Heart right ventricle (tissue), 16 donors: ENCODE data around the gene SYT4. TPM values are rescaled to one million over a fixed set of nuclear protein-coding genes. Genes with fewer than 3 reads are reported as not detected.
A peak's percentile ranks its signal among the peaks of the same experiment; 100 is the strongest.

Experiments used
- ATAC-seq, 8 donors: fragments of 200-7000 bp; cut with Tn5 transposase; one replicate each; pipeline ENCODE4 v1.9.1; 2020; ENCODE audit warnings: mild to moderate bottlenecking in 8 of 8, moderate library complexity in 8 of 8, moderate number of reproducible peaks in 1 of 8
- DNase-seq, 2 donors: peaks; one replicate each; pipeline ENCODE4 v3.0.0-alpha.2; 2020
- H3K27ac ChIP-seq, 10 donors: fragments of 200-600 bp; sonication (generic) in 2 of 10; one replicate each; pipeline versions ENCODE4 v1.5.0 to v1.8.0; 2020 to 2022; ENCODE audit warnings: mild to moderate bottlenecking in 3 of 10
- H3K27me3 ChIP-seq, 7 donors: fragments of 200-600 bp; one replicate each; pipeline ENCODE4 v1.8.0; 2021 to 2022; ENCODE audit warnings: mild to moderate bottlenecking in 2 of 7
- H3K36me3 ChIP-seq, 9 donors: fragments of 200-600 bp; sonication (generic) in 1 of 9; one replicate each; pipeline versions ENCODE4 v1.5.0 to v1.8.0; 2020 to 2022; ENCODE audit warnings: mild to moderate bottlenecking in 2 of 9
- H3K4me1 ChIP-seq, 9 donors: fragments of 200-600 bp; sonication (generic) in 1 of 9; one replicate each; pipeline versions ENCODE4 v1.5.0 to v1.8.0; 2020 to 2022; ENCODE audit warnings: mild to moderate bottlenecking in 4 of 9
- H3K4me3 ChIP-seq, 10 donors: fragments of 200-600 bp; sonication (generic) in 2 of 10; one replicate each; pipeline versions ENCODE4 v1.5.0 to v1.8.0; 2020 to 2022; ENCODE audit warnings: mild to moderate bottlenecking in 7 of 10, moderate library complexity in 2 of 10
- H3K9me3 ChIP-seq, 11 donors: fragments of 200-600 bp in 10 of 11; sonication (generic) in 2 of 11; one replicate each; pipeline versions ENCODE4 v1.5.0 to v1.8.0; 2013 to 2022; ENCODE audit warnings: mild to moderate bottlenecking in 2 of 11, control low read depth in 1 of 11, moderate library complexity in 1 of 11
- CTCF ChIP-seq, 9 donors: fragments of 200-600 bp; sonication (generic) in 2 of 9; IDR thresholded peaks; one replicate each; pipeline versions ENCODE4 v1.5.0 to v1.8.0; 2021 to 2022; ENCODE audit warnings: antibody characterized with exemption in 9 of 9, mild to moderate bottlenecking in 5 of 9, moderate library complexity in 1 of 9
- WGBS, 2 donors: extraction: QIAGEN DNeasy Blood & Tissue Kit; methylation state at CpG; one replicate each; pipeline ENCODE4 v1.1.7; 2013; ENCODE audit warnings: inconsistent platforms in 1 of 2; 5-methylcytosine and 5-hydroxymethylcytosine counted together
- intact Hi-C, 10 donors: fragments of 100-400 bp; cut with DNase I; formaldehyde crosslinking; loops; one replicate each; pipeline versions ENCODE4 v1.11.1 to v1.14.2; 2022
- long read RNA-seq, 3 donors: library from polyadenylated mRNA; unstranded; transcript quantifications; one replicate each; pipeline ENCODE4 v2.0.0, GENCODE V29; 2020 to 2021
- polyA plus RNA-seq, 2 donors: library from polyadenylated mRNA; stranded (reverse); fragments of 200-250 nt; gene quantifications; one replicate each; pipeline ENCODE4 v1.2.3, GENCODE V29; 2013
- total RNA-seq, 10 donors: library from RNA; stranded (reverse); fragmentation: NEBNext Ultra II Directional in 3 of 10; extraction: Animal tissue kit (Norgen Biotek cat#: 25700) in 3 of 10; gene quantifications; one replicate each; pipeline versions ENCODE4 v1.2.1 to v1.2.4, GENCODE V29; 2021 to 2023
- donor health status: Arrhythmogenic right ventricular cardiomyopathy.
- donor health status: ischemic (EF 13 %, LVEDD 7.1; RV severe dilation, severe dysfunction).
- donor health status: healthy with polysubstance abuse.
- donor health status: DM: no; HTN: yes; CAD: no.
- donor health status: DM: no; HTN: no; CAD: no.
- donor health status: ischemic (EF 25% LVEDD 6.9; RV normal size, moderate dysfunction).
- donor health status: ischemic (EF 25% LVEDD 5.7; RV mildly dilated, moderate dysfunction).
- donor health status: healthy.
- donor health status: DM: yes; HTN: yes; CAD: no.
- donor health status: Ischemic cardiomyopathy.
- donor health status: ischemic (EF 35%, LVEDD 5.7; RV mildly dilated, moderate dysfunction).
- donor health status: nonischemic (EF 11% LVEDD 7.7; RV severe dilation, severe dysfunction).
- donor health status: DM: yes; HTN: yes; CAD: no.
- donor health status: PGD.
- donor health status: ischemic (EF 29% LVEDD 5.4; RV normal size, mild dysfunction).
- donor health status: nonischemic (EF 23%, LVEDD 6.1; RV moderate dilation, normal function).

The SYT4 gene
- total RNA-seq, result 1 to 10 TPM in 1 of 10 donors, not detected in 9; 1.1 TPM
- not detected for polyA plus RNA-seq
- long read RNA-seq, donor 1, result 0 reads
- long read RNA-seq, donor 2, result 0 reads
- long read RNA-seq, donor 3, full-length matches to known transcripts, result 1 of 1 reads
- long read RNA-seq, donor 3, partial matches to known transcripts, result 0 of 1 reads
- long read RNA-seq, donor 3, other reads (novel, unspliced or antisense), result 0 of 1 reads

GRCh38 chr18:43277164-43277600 lies at the start of gene SYT4:
Gene SYT4 (minus strand): TSS chr18:43277490. CDS start chr18:43277281, 209 bp downstream.
- WGBS, 2 donors, result 1 to 2% methylated on average over 20 of the region's 20 CpGs
- Histone ChIP-seq H3K27ac (no peak within 1 kb of the TSS), H3K27me3 (peaks cover 0 to 26% (median 16%) of the 10 kb centered on the region in 7 donors), H3K36me3 (no peaks in the 10 kb centered on the region), H3K4me1 (no peaks in the 10 kb centered on the region), H3K9me3 (no peaks in the 10 kb centered on the region), H3K4me3 (no peak within 1 kb of the TSS)
- no peak for TF ChIP-seq CTCF (IDR thresholded peaks at IDR 0.05)
- ATAC-seq (peak in 5 of 8 donors; percentile 29 to 70 (median 62)), DNase-seq (peak; percentile 13 to 49)
- intact Hi-C loops, result loop anchor here in 4 of 10 donors (5.0 to 10.0 kb wide), 4 partner anchors 682 to 1165 kb away; no protein-coding TSS in a partner anchor

- Histone ChIP-seq H3K9me3 (peaks cover 0 to 8% (median 0%) of the 10 kb centered on the region in 11 donors), H3K4me1 (no peaks in the 10 kb centered on the region), H3K27ac (no peak overlapping the region), H3K27me3 (no peaks in the 10 kb centered on the region), H3K36me3 (no peaks in the 10 kb centered on the region), H3K4me3 (no peak overlapping the region)
- intact Hi-C loops, result no loop called here
- TF ChIP-seq CTCF (IDR thresholded peaks at IDR 0.05), result no peak
- 87 to 94% methylated on average over 1 of the region's 1 CpG for WGBS, 2 donors
- DNase-seq (no peak), ATAC-seq (no peak)
These were observed 44.8 kb upstream of the SYT4 start for GRCh38 chr18:43322132-43322531.

GRCh38 chr18:43314941-43315340 lies 37.7 kb upstream of the SYT4 start:
- Histone ChIP-seq H3K36me3 (no peaks in the 10 kb centered on the region), H3K27ac (no peak overlapping the region), H3K27me3 (no peaks in the 10 kb centered on the region), H3K4me1 (no peaks in the 10 kb centered on the region), H3K9me3 (no peaks in the 10 kb centered on the region), H3K4me3 (no peak overlapping the region)
- intact Hi-C loops, result no loop called here
- WGBS, 2 donors, result 54 to 58% methylated on average over 3 of the region's 3 CpGs
- ATAC-seq (no peak), DNase-seq (no peak)
- no peak for TF ChIP-seq CTCF (IDR thresholded peaks at IDR 0.05)

GRCh38 chr18:43312891-43313290 lies 35.6 kb upstream of the SYT4 start:
- Histone ChIP-seq H3K27me3 (no peaks in the 10 kb centered on the region), H3K4me3 (no peak overlapping the region), H3K36me3 (no peaks in the 10 kb centered on the region), H3K27ac (no peak overlapping the region), H3K9me3 (no peaks in the 10 kb centered on the region), H3K4me1 (no peaks in the 10 kb centered on the region)
- DNase-seq, result no peak
- intact Hi-C loops, result no loop called here
- 77 to 81% methylated on average over 1 of the region's 1 CpG for WGBS, 2 donors
- ATAC-seq, result no peak
- TF ChIP-seq CTCF (IDR thresholded peaks at IDR 0.05), result no peak
